NT2/D1 (cell line): ENCODE results near the gene PARP8.

ENCODE experiments used
- SUZ12 ChIP-seq: IDR thresholded peaks from 2 replicates; pipeline ENCODE4 v1.6.1; 2011; ENCODE audit not compliant: insufficient read length, insufficient read depth; ENCODE audit errors: extremely low read depth
- YY1 ChIP-seq: IDR thresholded peaks from 2 replicates; pipeline ENCODE4 v1.6.1; 2011; ENCODE audit not compliant: insufficient read length, insufficient read depth

DNA sequence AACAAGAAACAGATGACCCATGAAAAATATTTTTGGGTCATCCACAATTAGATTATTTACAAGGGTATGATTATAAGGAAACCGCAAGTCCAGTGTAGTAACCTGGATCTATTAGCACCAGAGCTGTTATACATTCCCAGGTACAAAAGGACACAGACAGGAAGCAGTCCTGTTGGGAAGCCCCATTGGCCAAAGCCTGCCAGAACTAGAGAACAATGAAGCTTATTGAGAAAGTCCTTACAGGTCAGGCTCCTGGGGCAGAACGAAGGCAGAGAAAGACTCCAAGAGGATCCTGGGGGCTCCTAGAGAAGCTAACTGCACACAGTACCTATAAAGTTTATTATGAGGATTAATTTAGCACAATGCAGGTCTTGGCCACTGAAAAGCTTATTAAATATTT is 169.9 kb downstream of the PARP8 start:
- TF ChIP-seq SUZ12 (no peak), YY1 (no peak)
